ENCODE measurements around the gene PSMD7.

PSMD7 gene

DNA sequence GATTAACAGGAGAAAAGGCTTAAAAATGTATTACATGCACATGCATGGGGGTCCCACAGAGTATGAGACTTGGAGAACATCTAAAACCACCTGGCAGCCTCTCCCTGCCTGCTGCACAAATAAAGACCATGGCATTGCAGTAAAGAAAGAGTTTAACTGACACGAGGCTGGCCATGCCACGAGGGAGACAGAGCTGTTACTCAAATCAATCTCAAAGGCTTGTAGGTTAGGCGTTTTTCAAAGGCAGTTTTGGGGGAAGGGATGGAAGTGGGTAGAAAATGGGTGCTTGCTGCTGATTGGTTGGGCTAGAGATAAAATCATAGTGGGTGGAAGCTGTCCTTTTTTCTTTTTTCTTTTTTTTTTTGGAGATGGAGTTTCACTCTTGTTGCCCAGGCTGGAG, 17.3 kb upstream of the PSMD7 start:
- DNase-seq (ENCODE audit: low read depth in 2 of 2) = no peak
- TF ChIP-seq, protein P1, sequence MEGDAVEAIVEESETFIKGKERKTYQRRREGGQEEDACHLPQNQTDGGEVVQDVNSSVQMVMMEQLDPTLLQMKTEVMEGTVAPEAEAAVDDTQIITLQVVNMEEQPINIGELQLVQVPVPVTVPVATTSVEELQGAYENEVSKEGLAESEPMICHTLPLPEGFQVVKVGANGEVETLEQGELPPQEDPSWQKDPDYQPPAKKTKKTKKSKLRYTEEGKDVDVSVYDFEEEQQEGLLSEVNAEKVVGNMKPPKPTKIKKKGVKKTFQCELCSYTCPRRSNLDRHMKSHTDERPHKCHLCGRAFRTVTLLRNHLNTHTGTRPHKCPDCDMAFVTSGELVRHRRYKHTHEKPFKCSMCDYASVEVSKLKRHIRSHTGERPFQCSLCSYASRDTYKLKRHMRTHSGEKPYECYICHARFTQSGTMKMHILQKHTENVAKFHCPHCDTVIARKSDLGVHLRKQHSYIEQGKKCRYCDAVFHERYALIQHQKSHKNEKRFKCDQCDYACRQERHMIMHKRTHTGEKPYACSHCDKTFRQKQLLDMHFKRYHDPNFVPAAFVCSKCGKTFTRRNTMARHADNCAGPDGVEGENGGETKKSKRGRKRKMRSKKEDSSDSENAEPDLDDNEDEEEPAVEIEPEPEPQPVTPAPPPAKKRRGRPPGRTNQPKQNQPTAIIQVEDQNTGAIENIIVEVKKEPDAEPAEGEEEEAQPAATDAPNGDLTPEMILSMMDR (IDR thresholded peaks at IDR 0.05; ENCODE audit: low read depth, low read length) = no peak
- H3K4me3 ChIP-seq (replicated peaks in 1 of 2; ENCODE audit: low read depth in 2 of 2, low read length in 2 of 2) = no peak overlapping the region

- no peak overlapping the region for H3K4me3 ChIP-seq (replicated peaks in 1 of 2; ENCODE audit: low read depth in 2 of 2, low read length in 2 of 2)
- DNase-seq (ENCODE audit: low read depth in 2 of 2) = no peak
- TF ChIP-seq, protein P1 (IDR thresholded peaks at IDR 0.05; ENCODE audit: low read depth, low read length) = no peak
Observed at GRCh38 chr16:74279805-74280204, 16.8 kb upstream of the PSMD7 start.

DNA sequence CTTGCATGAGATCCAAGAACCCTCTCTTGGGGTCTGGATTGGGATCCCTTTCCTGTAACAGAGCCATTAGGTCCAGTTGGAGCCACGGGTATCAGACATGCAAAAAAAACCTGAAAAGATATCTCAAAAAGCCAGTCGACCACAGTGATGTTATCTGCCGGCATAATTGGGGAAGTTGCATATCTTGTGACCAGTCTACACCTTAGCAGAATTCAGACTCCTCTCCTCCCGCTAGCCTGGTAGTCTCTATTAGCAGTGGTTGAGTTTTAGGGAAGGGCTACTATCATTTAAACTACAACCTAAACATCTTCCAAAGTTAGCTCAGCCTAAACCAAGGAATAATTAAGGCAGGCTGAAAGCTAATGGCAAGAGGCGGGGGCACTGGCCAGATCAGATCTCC, 16.2 kb upstream of the PSMD7 start:
- TF ChIP-seq, protein P1 (IDR thresholded peaks at IDR 0.05; ENCODE audit: low read depth, low read length) = no peak
- H3K4me3 ChIP-seq (replicated peaks in 1 of 2; ENCODE audit: low read depth in 2 of 2, low read length in 2 of 2) = no peak overlapping the region
- no peak for DNase-seq (ENCODE audit: low read depth in 2 of 2)

DNA sequence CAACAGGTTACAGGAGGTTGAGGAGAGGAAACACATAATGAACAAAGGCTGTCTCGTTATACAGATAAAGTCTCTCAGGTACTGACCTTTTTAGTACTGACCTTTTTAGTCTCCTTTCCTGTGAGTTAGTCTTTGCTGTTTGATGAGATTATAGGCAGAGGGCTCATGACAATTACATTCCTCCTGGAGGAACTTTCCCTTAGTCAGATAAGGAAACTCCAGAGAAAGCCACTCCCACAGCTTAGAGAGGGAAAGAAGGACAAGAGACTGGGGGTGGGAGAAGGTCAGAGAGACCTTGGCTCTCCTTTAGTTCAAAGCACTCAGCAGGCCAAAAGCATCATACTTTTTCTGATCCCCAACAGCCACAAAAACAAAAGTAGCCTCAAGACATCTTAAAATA, 15.3 kb upstream of the PSMD7 start:
- DNase-seq (ENCODE audit: low read depth in 2 of 2) = no peak
- TF ChIP-seq, protein P1 (IDR thresholded peaks at IDR 0.05; ENCODE audit: low read depth, low read length) = no peak
- no peak overlapping the region for H3K4me3 ChIP-seq (replicated peaks in 1 of 2; ENCODE audit: low read depth in 2 of 2, low read length in 2 of 2)

GRCh38 chr16:74283716-74284115, 12.9 kb upstream of the PSMD7 start:
- no peak for DNase-seq (ENCODE audit: low read depth in 2 of 2)
- no peak overlapping the region for H3K4me3 ChIP-seq (replicated peaks in 1 of 2; ENCODE audit: low read depth in 2 of 2, low read length in 2 of 2)
- TF ChIP-seq, protein P1 (IDR thresholded peaks at IDR 0.05; ENCODE audit: low read depth, low read length) = no peak

DNA sequence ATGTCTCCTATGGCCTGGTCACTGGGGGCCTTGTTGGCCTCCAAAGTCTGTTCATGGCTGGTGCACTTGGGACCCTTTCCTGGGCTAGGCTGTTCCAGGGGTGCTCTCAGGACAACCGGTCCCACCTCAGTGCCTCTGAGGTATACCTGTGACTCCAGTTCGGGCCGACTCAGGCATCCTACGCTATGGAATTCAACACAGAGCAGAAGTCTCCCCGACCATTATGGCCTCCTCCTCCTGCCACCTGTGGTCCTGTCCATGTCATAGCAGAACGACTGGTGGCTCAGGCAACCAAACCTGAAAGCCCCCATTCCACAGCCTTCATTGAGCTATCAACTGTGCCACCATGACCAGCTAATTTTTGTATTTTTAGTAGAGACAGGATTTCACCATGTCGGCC, 8.5 kb upstream of the PSMD7 start:
- TF ChIP-seq, protein P1 (IDR thresholded peaks at IDR 0.05; ENCODE audit: low read depth, low read length) = no peak
- no peak overlapping the region for H3K4me3 ChIP-seq (replicated peaks in 1 of 2; ENCODE audit: low read depth in 2 of 2, low read length in 2 of 2)
- DNase-seq (ENCODE audit: low read depth in 2 of 2) = no peak

DNA sequence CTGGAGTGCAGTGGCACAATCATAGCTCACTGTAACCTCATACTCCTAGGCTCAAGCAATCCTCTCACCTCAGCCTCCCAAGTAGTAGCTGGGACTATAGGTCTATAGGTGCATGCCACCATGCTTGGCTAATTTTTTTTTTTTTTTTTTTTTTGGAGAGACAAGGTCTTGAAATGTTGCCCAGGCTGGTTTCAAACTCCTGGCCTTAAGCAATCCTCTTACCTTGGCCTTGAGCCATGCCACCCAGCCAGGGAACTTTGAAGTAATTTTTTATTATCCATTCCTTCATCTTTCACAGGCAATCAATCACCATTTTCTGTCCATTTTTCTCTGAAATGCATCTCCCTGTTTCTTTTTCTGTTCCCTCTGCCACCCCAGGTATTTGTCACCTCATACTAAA, 6.3 kb upstream of the PSMD7 start:
- no peak for DNase-seq (ENCODE audit: low read depth in 2 of 2)
- no peak overlapping the region for H3K4me3 ChIP-seq (replicated peaks in 1 of 2; ENCODE audit: low read depth in 2 of 2, low read length in 2 of 2)
- TF ChIP-seq, protein P1 (IDR thresholded peaks at IDR 0.05; ENCODE audit: low read depth, low read length) = no peak

Data from cardiac fibroblast (primary cell).